Breast epithelium (tissue), 3 donors: ENCODE measurements around the gene AFAP1L1.

Experiments
- POLR2A ChIP-seq: fragments of 450-650 bp; IDR thresholded peaks from one replicate; pipeline ENCODE4 v1.6.1; 2016; ENCODE audit warnings: antibody characterized with exemption, mild to moderate bottlenecking, moderate library complexity
- POLR2AphosphoS5 ChIP-seq, 3 donors: sonication (generic); formaldehyde crosslinking; IDR thresholded peaks; one replicate each; pipeline ENCODE4 v1.6.1; 2017; ENCODE audit warnings: antibody characterized with exemption in 3 of 3
- TF ChIP-seq, protein P1 (sequence below), 3 donors: fragments of 450-650 bp; IDR thresholded peaks; one replicate each; pipeline ENCODE4 v1.5.1; 2016 to 2017; ENCODE audit warnings: antibody characterized with exemption in 3 of 3, mild to moderate bottlenecking in 3 of 3, moderate library complexity in 3 of 3

- TF ChIP-seq POLR2A: no peak
- TF ChIP-seq, protein P1, sequence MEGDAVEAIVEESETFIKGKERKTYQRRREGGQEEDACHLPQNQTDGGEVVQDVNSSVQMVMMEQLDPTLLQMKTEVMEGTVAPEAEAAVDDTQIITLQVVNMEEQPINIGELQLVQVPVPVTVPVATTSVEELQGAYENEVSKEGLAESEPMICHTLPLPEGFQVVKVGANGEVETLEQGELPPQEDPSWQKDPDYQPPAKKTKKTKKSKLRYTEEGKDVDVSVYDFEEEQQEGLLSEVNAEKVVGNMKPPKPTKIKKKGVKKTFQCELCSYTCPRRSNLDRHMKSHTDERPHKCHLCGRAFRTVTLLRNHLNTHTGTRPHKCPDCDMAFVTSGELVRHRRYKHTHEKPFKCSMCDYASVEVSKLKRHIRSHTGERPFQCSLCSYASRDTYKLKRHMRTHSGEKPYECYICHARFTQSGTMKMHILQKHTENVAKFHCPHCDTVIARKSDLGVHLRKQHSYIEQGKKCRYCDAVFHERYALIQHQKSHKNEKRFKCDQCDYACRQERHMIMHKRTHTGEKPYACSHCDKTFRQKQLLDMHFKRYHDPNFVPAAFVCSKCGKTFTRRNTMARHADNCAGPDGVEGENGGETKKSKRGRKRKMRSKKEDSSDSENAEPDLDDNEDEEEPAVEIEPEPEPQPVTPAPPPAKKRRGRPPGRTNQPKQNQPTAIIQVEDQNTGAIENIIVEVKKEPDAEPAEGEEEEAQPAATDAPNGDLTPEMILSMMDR (IDR thresholded peaks at IDR 0.05): no peak
- no peak for TF ChIP-seq POLR2AphosphoS5 (IDR thresholded peaks at IDR 0.05)
Measured at GRCh38 chr5:149372932-149373331, 101.3 kb downstream of the AFAP1L1 start.
